OCI-LY3 (cell line): ENCODE measurements around the gene FASTK.

Experiments
- H2AFZ ChIP-seq: fragments of 200-600, 300-600 bp; shearing (Covaris generic); 2 replicates; pipeline ENCODE4 v1.6.0; 2014; ENCODE audit warnings: antibody characterized with exemption, low read depth, low read length
- H3K27ac ChIP-seq: fragments of 200-600, 300-600 bp; sonication (generic); 2 replicates; pipeline ENCODE4 v1.5.1; 2014; ENCODE audit warnings: mild to moderate bottlenecking, low read length, moderate library complexity, mixed read lengths
- H3K27me3 ChIP-seq: fragments of 200-600, 300-600 bp; sonication (generic); 2 replicates; pipeline ENCODE4 v1.6.1; 2014; ENCODE audit warnings: low read depth, low read length, mixed read lengths
- H3K36me3 ChIP-seq: fragments of 200-600, 300-600 bp; sonication (generic); replicated peaks from 2 replicates; pipeline ENCODE3; 2014; ENCODE audit warnings: low read depth, low read length, mixed read lengths
- H3K4me1 ChIP-seq: fragments of 300-600, 200-600 bp; sonication (generic); 2 replicates; pipeline ENCODE4 v1.6.1; 2014; ENCODE audit warnings: low read length, mixed read lengths
- H3K4me2 ChIP-seq: fragments of 200-600, 300-600 bp; sonication (generic); 2 replicates; pipeline ENCODE4 v1.6.1; 2014; ENCODE audit warnings: low read length, mixed read lengths
- H3K4me3 ChIP-seq: fragments of 300-600, 200-600 bp; sonication (generic); 2 replicates; pipeline ENCODE4 v1.5.1; 2014; ENCODE audit warnings: antibody characterized with exemption, mild to moderate bottlenecking, low read length, moderate library complexity
- H3K79me2 ChIP-seq: fragments of 300-600, 200-600 bp; shearing (Covaris generic); 2 replicates; pipeline ENCODE4 v1.6.1; 2014; ENCODE audit warnings: mild to moderate bottlenecking, low read length, mixed read lengths
- H3K9ac ChIP-seq: fragments of 300-600, 200-600 bp; shearing (Covaris generic); 2 replicates; pipeline ENCODE4 v1.6.0; 2014; ENCODE audit warnings: mild to moderate bottlenecking, low read length, moderate library complexity
- H3K9me3 ChIP-seq: fragments of 200-600, 300-600 bp; shearing (Covaris generic); 2 replicates; pipeline ENCODE4 v1.6.1; 2014; ENCODE audit warnings: low read length, mixed read lengths; ENCODE audit not compliant: insufficient read depth
- H4K20me1 ChIP-seq: fragments of 200-600, 300-600 bp; sonication (generic); 2 replicates; pipeline ENCODE4 v1.6.1; 2016; ENCODE audit warnings: low read length, mixed read lengths; ENCODE audit not compliant: insufficient read depth
- EZH2phosphoT487 ChIP-seq: fragments of 200-600 bp; shearing (Covaris generic); IDR thresholded peaks from 2 replicates; pipeline ENCODE4 v1.6.1; 2018; ENCODE audit warnings: antibody characterized with exemption, mixed run types, low read depth
- TF ChIP-seq, protein P1 (sequence below): fragments of 200-600, 300-600 bp; sonication (generic); IDR thresholded peaks from 2 replicates; pipeline ENCODE4 v1.5.1; 2014; ENCODE audit warnings: antibody characterized with exemption, low read length, low read depth

FASTK gene

DNA sequence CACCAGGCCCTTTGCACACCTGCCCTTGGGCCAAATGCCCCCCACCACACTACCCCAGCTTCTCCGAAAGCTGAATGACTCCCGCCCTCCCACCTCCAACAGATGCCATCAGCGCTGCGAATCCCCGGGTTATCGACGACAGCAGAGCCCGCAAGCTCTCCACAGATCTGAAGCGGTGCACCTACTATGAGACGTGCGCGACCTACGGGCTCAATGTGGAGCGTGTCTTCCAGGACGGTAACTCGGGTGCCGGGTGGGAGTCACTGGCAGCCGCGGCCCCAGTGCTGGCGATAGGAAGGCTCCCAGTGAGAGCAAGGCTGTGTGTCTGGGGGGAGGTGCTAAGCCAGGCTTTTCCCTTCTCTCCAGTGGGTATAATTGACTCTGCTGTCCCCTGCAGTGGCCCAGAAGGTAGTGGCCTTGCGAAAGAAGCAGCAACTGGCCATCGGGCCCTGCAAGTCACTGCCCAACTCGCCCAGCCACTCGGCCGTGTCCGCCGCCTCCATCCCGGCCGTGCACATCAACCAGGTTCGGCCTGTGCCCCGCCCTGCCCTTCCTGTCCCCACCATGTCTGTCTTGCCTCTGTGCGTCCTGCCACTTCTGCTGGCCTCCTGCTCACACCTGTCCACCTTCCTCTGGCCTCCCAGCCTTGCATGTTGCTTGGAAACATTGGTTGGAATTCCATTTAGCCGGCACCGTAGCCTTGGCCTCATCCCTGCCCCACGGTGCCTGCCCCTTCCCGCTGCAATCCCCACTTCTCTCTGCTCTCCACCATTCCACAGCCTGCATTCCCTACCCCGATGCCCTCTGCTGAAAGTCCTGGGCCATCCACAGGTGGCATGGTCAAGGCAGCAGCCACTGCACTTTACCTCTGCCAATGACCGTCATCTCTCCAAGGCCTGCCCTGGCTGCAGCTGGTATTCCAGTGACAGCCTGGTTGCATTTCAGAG, 37.8 kb upstream of the FASTK start:
- Histone ChIP-seq H3K4me1 (no peaks in the 10 kb centered on the region), H2AFZ (no peak overlapping the region), H3K9me3 (no peaks in the 10 kb centered on the region), H4K20me1 (peaks cover 14% of the 10 kb centered on the region), H3K27ac (no peak overlapping the region), H3K79me2 (no peaks in the 10 kb centered on the region; the same call in 1 of the 2 replicates), H3K36me3 (no peaks in the 10 kb centered on the region), H3K4me2 (no peak overlapping the region), H3K9ac (no peak overlapping the region), H3K4me3 (no peak overlapping the region), H3K27me3 (no peaks in the 10 kb centered on the region)
- TF ChIP-seq, protein P1, sequence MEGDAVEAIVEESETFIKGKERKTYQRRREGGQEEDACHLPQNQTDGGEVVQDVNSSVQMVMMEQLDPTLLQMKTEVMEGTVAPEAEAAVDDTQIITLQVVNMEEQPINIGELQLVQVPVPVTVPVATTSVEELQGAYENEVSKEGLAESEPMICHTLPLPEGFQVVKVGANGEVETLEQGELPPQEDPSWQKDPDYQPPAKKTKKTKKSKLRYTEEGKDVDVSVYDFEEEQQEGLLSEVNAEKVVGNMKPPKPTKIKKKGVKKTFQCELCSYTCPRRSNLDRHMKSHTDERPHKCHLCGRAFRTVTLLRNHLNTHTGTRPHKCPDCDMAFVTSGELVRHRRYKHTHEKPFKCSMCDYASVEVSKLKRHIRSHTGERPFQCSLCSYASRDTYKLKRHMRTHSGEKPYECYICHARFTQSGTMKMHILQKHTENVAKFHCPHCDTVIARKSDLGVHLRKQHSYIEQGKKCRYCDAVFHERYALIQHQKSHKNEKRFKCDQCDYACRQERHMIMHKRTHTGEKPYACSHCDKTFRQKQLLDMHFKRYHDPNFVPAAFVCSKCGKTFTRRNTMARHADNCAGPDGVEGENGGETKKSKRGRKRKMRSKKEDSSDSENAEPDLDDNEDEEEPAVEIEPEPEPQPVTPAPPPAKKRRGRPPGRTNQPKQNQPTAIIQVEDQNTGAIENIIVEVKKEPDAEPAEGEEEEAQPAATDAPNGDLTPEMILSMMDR: no peak
- TF ChIP-seq EZH2phosphoT487: no peak

DNA sequence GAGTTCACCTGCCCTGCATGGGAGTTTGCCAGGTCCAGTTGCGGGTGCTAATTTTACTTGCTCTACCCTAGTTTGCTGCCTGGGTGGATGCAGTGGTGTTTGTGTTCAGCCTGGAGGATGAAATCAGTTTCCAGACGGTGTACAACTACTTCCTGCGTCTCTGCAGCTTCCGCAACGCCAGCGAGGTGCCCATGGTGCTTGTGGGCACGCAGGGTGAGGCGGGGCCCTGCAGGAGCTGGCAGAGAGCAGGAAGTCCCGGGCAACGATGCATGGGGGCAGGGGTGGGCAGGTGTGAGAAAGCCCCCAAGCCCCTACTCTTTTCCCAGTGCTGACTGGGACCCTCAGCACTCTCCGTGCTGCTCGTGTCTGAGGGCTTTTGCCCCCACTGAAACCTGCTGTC, 37.0 kb upstream of the FASTK start:
- H3K27ac ChIP-seq: no peak overlapping the region
- no peaks in the 10 kb centered on the region; the same call in 1 of the 2 replicates for H3K79me2 ChIP-seq
- no peak overlapping the region for H3K9ac ChIP-seq
- H3K4me2 ChIP-seq: no peak overlapping the region
- no peaks in the 10 kb centered on the region for H3K4me1 ChIP-seq
- no peak overlapping the region for H3K4me3 ChIP-seq
- H4K20me1 ChIP-seq: peaks cover 14% of the 10 kb centered on the region
- TF ChIP-seq, protein P1: no peak
- no peak for TF ChIP-seq EZH2phosphoT487
- no peaks in the 10 kb centered on the region for H3K9me3 ChIP-seq
- no peaks in the 10 kb centered on the region for H3K36me3 ChIP-seq
- no peak overlapping the region for H2AFZ ChIP-seq
- no peaks in the 10 kb centered on the region for H3K27me3 ChIP-seq

DNA sequence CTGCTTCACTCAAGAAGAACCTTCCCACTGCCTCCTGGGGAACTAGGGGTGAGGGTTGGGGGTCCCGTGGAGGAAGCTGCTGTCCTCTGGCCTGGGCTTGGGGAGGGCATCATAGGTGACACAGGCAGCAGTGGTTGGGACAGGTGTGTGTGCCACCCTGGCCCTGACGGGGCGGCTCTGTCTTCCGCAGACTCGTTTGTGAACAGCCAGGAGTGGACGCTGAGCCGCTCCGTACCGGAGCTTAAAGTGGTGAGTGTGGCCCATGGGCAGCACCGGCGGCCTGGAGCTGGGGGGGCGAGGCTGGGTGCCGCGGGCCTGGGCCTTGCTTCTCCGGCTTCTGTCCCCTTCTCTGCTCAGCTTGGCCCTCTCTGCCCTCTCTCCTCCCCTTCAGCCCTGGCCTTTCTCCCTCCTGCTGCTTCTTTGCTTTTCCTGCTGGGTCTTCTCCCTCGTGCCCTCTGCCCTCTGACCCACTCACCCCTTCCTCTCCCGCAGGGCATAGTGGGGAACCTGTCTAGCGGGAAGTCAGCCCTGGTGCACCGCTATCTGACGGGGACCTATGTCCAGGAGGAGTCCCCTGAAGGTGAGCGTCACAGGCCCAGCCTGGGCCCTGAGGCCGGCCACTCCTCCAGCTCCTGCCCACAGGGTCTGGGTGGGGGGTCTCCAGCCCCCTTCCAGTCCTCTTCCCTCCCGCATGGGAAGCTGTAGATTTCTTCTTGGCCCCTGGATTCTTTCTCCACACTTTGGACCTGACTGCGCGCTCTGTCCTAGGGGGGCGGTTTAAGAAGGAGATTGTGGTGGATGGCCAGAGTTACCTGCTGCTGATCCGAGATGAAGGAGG, 36.2 kb upstream of the FASTK start:
- Histone ChIP-seq H3K9me3 (no peaks in the 10 kb centered on the region), H3K4me2 (no peak overlapping the region), H3K36me3 (no peaks in the 10 kb centered on the region), H3K9ac (no peak overlapping the region), H4K20me1 (peaks cover 17% of the 10 kb centered on the region), H3K27ac (no peak overlapping the region), H2AFZ (no peak overlapping the region), H3K4me3 (no peak overlapping the region), H3K4me1 (no peaks in the 10 kb centered on the region), H3K79me2 (peaks cover 5% of the 10 kb centered on the region; the same call in 1 of the 2 replicates), H3K27me3 (no peaks in the 10 kb centered on the region)
- TF ChIP-seq, protein P1: no peak
- TF ChIP-seq EZH2phosphoT487: no peak

DNA sequence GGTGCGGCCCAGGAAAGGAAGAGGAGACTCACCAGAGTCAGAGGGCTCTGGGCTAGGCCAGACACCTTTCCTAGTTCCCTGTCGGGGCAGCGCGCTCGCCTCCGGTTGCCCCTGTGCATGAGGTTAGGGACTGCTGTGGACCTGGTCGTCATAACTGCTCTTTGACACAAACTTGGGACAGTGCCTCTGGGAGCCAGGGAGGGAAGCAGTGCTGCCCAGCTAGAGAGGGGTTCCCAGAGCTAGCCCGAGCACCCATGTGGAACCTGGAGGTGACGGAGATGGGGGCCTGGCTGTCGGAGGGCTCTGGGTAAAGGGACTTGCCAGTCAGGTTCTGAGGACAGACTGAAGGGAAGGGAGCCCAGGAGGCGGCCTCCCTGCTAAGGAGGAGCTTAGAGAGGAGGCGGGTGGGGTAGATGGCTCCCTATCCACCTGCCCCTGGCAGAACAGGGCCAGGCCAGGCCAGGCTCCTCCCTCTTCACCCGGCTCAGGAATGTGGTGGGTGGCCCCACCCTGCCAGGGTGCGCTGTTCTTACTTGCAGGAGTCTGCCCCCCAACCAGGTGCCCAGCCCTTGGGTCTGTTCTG, 35.3 kb upstream of the FASTK start:
- Histone ChIP-seq H3K27ac (no peak overlapping the region), H4K20me1 (peaks cover 24% of the 10 kb centered on the region), H3K4me3 (no peak overlapping the region), H3K4me1 (no peaks in the 10 kb centered on the region), H3K36me3 (no peaks in the 10 kb centered on the region), H3K27me3 (no peaks in the 10 kb centered on the region), H2AFZ (no peak overlapping the region), H3K4me2 (no peak overlapping the region), H3K9ac (no peak overlapping the region), H3K9me3 (no peaks in the 10 kb centered on the region), H3K79me2 (peaks cover 12% of the 10 kb centered on the region; the same call in 1 of the 2 replicates)
- TF ChIP-seq, protein P1: no peak
- TF ChIP-seq EZH2phosphoT487: no peak
